ENCODE results near the gene PDE3A.
"Not testable (repeated sequence)": the region's sequence is repeated elsewhere in the genome, so short reads cannot be mapped to it uniquely, and the experiment has no call there.

The PDE3A gene

GRCh38 chr12:20374795-20375194 lies 6.5 kb downstream of the PDE3A start:
- H3K36me3 ChIP-seq (ENCODE audit: control insufficient read depth, insufficient read depth, low read length): no peaks in the 10 kb centered on the region
- H3K9ac ChIP-seq (ENCODE audit: low read depth, low read length): no peak overlapping the region
- no peak overlapping the region for H3K27ac ChIP-seq (ENCODE audit: low read depth, low read length)
- H3K4me1 ChIP-seq (ENCODE audit: control insufficient read depth, insufficient read depth, low read length): peaks cover 28% of the 10 kb centered on the region
- H3K27me3 ChIP-seq (ENCODE audit: control insufficient read depth, insufficient read depth, low read length): peaks cover 24% of the 10 kb centered on the region
- no peak overlapping the region for H3K4me3 ChIP-seq (ENCODE audit: low read depth, low read length)
- H3K9me3 ChIP-seq (ENCODE audit: control insufficient read depth, insufficient read depth, low read length): no peaks in the 10 kb centered on the region

GRCh38 chr12:20375560-20375959 lies 7.2 kb downstream of the PDE3A start:
- Histone ChIP-seq H3K4me3 (ENCODE audit: low read depth, low read length) (no peak overlapping the region), H3K4me1 (ENCODE audit: control insufficient read depth, insufficient read depth, low read length) (peaks cover 26% of the 10 kb centered on the region), H3K27me3 (ENCODE audit: control insufficient read depth, insufficient read depth, low read length) (peaks cover 17% of the 10 kb centered on the region)

GRCh38 chr12:20376984-20377383 lies 8.6 kb downstream of the PDE3A start:
- peaks cover 14% of the 10 kb centered on the region; the same call in 1 of the 2 replicates for H3K4me1 ChIP-seq (ENCODE audit: control insufficient read depth, insufficient read depth, low read length)
- 0 out of 2 replicates have a peak, but pooled peaks cover 3% of the 10 kb centered on the region for H3K27me3 ChIP-seq (ENCODE audit: control insufficient read depth, insufficient read depth, low read length)

More at GRCh38 chr12:20375560-20375959, 7.2 kb downstream of the PDE3A start:
- Histone ChIP-seq H3K36me3 (ENCODE audit: control insufficient read depth, insufficient read depth, low read length) (no peaks in the 10 kb centered on the region), H3K9ac (ENCODE audit: low read depth, low read length) (no peak overlapping the region), H3K27ac (ENCODE audit: low read depth, low read length) (no peak overlapping the region), H3K9me3 (ENCODE audit: control insufficient read depth, insufficient read depth, low read length) (no peaks in the 10 kb centered on the region)

GRCh38 chr12:20377750-20378149 lies 9.4 kb downstream of the PDE3A start:
- Histone ChIP-seq H3K36me3 (ENCODE audit: control insufficient read depth, insufficient read depth, low read length) (no peaks in the 10 kb centered on the region), H3K4me3 (ENCODE audit: low read depth, low read length) (no peak overlapping the region), H3K27me3 (ENCODE audit: control insufficient read depth, insufficient read depth, low read length) (no peaks in the 10 kb centered on the region), H3K27ac (ENCODE audit: low read depth, low read length) (no peak overlapping the region), H3K9ac (ENCODE audit: low read depth, low read length) (no peak overlapping the region), H3K4me1 (ENCODE audit: control insufficient read depth, insufficient read depth, low read length) (peaks cover 14% of the 10 kb centered on the region; the same call in 1 of the 2 replicates), H3K9me3 (ENCODE audit: control insufficient read depth, insufficient read depth, low read length) (no peaks in the 10 kb centered on the region)

More at GRCh38 chr12:20376984-20377383, 8.6 kb downstream of the PDE3A start:
- Histone ChIP-seq H3K36me3 (ENCODE audit: control insufficient read depth, insufficient read depth, low read length) (no peaks in the 10 kb centered on the region), H3K27ac (ENCODE audit: low read depth, low read length) (no peak overlapping the region), H3K9ac (ENCODE audit: low read depth, low read length) (no peak overlapping the region), H3K4me3 (ENCODE audit: low read depth, low read length) (no peak overlapping the region), H3K9me3 (ENCODE audit: control insufficient read depth, insufficient read depth, low read length) (no peaks in the 10 kb centered on the region)

DNA sequence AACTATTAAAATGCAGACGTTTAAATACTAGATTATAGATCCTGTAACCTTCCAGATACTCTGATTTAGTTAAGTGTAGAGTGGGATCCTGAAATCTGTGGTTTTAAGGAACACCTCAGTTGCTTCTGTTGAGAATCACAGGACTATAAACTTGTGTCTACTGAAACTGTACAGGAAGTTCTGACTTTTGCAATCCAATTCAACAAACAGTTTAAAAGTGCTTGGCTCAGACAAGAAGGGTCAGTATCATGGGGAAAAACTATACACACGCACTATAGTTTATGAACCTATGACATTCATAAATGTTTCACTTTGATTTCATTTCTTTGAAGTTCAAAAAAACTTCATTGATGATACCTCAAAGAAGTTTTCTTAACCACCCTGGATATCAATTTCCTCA lies 13.8 kb downstream of the PDE3A start:
- H3K9me3 ChIP-seq (ENCODE audit: control insufficient read depth, insufficient read depth, low read length): no peaks in the 10 kb centered on the region
- no peaks in the 10 kb centered on the region for H3K27me3 ChIP-seq (ENCODE audit: control insufficient read depth, insufficient read depth, low read length)
- H3K4me3 ChIP-seq (ENCODE audit: low read depth, low read length): no peak overlapping the region
- H3K27ac ChIP-seq (ENCODE audit: low read depth, low read length): no peak overlapping the region
- peaks cover 3% of the 10 kb centered on the region; the same call in 1 of the 2 replicates for H3K4me1 ChIP-seq (ENCODE audit: control insufficient read depth, insufficient read depth, low read length)
- H3K9ac ChIP-seq (ENCODE audit: low read depth, low read length): no peak overlapping the region
- H3K36me3 ChIP-seq (ENCODE audit: control insufficient read depth, insufficient read depth, low read length): no peaks in the 10 kb centered on the region

DNA sequence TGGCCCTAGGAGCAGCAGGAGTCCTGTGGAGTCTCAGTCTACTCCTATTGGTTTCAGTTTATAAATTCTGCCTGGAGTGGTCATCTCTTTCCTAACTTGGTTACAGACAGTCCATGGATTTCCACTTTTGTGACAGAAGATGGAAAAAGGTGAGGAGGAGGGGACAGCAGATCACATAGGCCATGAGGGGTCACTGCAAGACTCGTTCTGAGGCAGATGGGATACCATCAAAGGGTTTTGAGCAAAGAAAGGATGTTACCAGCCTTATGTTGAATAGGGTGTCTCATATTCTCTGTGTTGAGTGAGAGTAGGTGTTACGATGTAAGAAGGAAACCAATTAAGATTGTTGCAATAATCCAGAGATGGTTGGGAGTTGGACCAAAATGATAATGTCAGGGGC lies 15.3 kb downstream of the PDE3A start:
- Histone ChIP-seq H3K9ac (ENCODE audit: low read depth, low read length) (no peak overlapping the region), H3K36me3 (ENCODE audit: control insufficient read depth, insufficient read depth, low read length) (no peaks in the 10 kb centered on the region), H3K9me3 (ENCODE audit: control insufficient read depth, insufficient read depth, low read length) (no peaks in the 10 kb centered on the region), H3K27me3 (ENCODE audit: control insufficient read depth, insufficient read depth, low read length) (no peaks in the 10 kb centered on the region), H3K4me3 (ENCODE audit: low read depth, low read length) (no peak overlapping the region), H3K4me1 (ENCODE audit: control insufficient read depth, insufficient read depth, low read length) (peaks cover 9% of the 10 kb centered on the region; the same call in 1 of the 2 replicates), H3K27ac (ENCODE audit: low read depth, low read length) (no peak overlapping the region)

- not testable (repeated sequence) for H3K9me3 ChIP-seq (ENCODE audit: control insufficient read depth, insufficient read depth, low read length); H3K4me3 ChIP-seq (ENCODE audit: low read depth, low read length); H3K36me3 ChIP-seq (ENCODE audit: control insufficient read depth, insufficient read depth, low read length); H3K27ac ChIP-seq (ENCODE audit: low read depth, low read length); H3K27me3 ChIP-seq (ENCODE audit: control insufficient read depth, insufficient read depth, low read length); H3K9ac ChIP-seq (ENCODE audit: low read depth, low read length)
- H3K4me1 ChIP-seq (ENCODE audit: control insufficient read depth, insufficient read depth, low read length): peaks cover 13% of the 10 kb centered on the region; the same call in 1 of the 2 replicates
Observed at GRCh38 chr12:20384836-20385235, 16.5 kb downstream of the PDE3A start.

DNA sequence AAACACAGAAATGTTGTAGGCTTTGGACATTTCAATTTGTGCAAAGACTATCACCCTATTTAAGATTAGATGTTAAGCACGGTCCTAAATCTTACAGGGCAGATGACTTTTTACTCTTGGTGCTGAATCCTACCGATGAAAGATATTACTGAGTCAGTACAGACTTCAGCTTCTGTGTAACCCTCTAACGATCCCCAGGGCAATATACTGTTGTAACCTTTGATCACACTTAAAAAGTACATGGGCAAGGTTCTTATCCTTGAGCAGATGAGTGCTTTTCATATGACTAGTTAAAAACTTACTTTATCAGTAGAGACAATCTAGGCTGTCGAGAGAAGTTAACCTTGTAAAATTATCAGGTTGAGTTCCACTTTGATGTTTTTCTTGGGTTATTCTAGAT lies 22.5 kb downstream of the PDE3A start:
- Histone ChIP-seq H3K9me3 (ENCODE audit: control insufficient read depth, insufficient read depth, low read length) (no peaks in the 10 kb centered on the region), H3K36me3 (ENCODE audit: control insufficient read depth, insufficient read depth, low read length) (no peaks in the 10 kb centered on the region), H3K4me1 (ENCODE audit: control insufficient read depth, insufficient read depth, low read length) (peaks cover 11% of the 10 kb centered on the region; the same call in 1 of the 2 replicates), H3K9ac (ENCODE audit: low read depth, low read length) (no peak overlapping the region), H3K27me3 (ENCODE audit: control insufficient read depth, insufficient read depth, low read length) (no peaks in the 10 kb centered on the region), H3K27ac (ENCODE audit: low read depth, low read length) (no peak overlapping the region), H3K4me3 (ENCODE audit: low read depth, low read length) (no peak overlapping the region)

- Histone ChIP-seq H3K4me1 (ENCODE audit: control insufficient read depth, insufficient read depth, low read length) (peaks cover 13% of the 10 kb centered on the region; the same call in 1 of the 2 replicates), H3K36me3 (ENCODE audit: control insufficient read depth, insufficient read depth, low read length) (no peaks in the 10 kb centered on the region), H3K9me3 (ENCODE audit: control insufficient read depth, insufficient read depth, low read length) (no peaks in the 10 kb centered on the region), H3K27ac (ENCODE audit: low read depth, low read length) (no peak overlapping the region), H3K9ac (ENCODE audit: low read depth, low read length) (no peak overlapping the region), H3K4me3 (ENCODE audit: low read depth, low read length) (no peak overlapping the region), H3K27me3 (ENCODE audit: control insufficient read depth, insufficient read depth, low read length) (no peaks in the 10 kb centered on the region)
Observed at GRCh38 chr12:20392339-20392738, 24.0 kb downstream of the PDE3A start.

DNA sequence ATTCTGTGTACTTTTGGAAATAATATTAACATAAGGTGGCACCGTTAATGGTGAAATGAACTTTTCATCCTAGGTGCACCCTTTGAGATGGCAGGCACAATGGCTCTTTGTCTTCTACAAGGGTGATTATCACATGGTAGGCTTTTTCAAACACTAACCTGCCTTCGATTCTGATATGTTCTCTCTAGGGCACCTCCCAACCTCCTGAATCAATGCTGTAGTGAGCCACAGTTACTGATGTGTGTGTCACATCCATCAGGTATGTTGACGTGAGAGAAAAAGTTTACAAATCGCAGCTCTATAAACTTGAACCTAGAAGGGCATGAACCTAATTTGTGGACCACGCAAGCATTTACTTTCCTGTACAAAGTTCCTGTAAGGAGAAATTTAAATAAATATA lies 25.4 kb downstream of the PDE3A start:
- H3K36me3 ChIP-seq (ENCODE audit: control insufficient read depth, insufficient read depth, low read length): no peaks in the 10 kb centered on the region

GRCh38 chr12:20395791-20396550 lies 27.6 kb downstream of the PDE3A start:
- H3K27ac ChIP-seq (ENCODE audit: low read depth, low read length): no peak overlapping the region

More for the DNA sequence above, 25.4 kb downstream of the PDE3A start:
- Histone ChIP-seq H3K9me3 (ENCODE audit: control insufficient read depth, insufficient read depth, low read length) (no peaks in the 10 kb centered on the region), H3K4me3 (ENCODE audit: low read depth, low read length) (no peak overlapping the region), H3K9ac (ENCODE audit: low read depth, low read length) (no peak overlapping the region), H3K27ac (ENCODE audit: low read depth, low read length) (no peak overlapping the region), H3K4me1 (ENCODE audit: control insufficient read depth, insufficient read depth, low read length) (peaks cover 7% of the 10 kb centered on the region; the same call in 1 of the 2 replicates), H3K27me3 (ENCODE audit: control insufficient read depth, insufficient read depth, low read length) (no peaks in the 10 kb centered on the region)

More at GRCh38 chr12:20395791-20396550, 27.6 kb downstream of the PDE3A start:
- Histone ChIP-seq H3K4me3 (ENCODE audit: low read depth, low read length) (no peak overlapping the region), H3K9me3 (ENCODE audit: control insufficient read depth, insufficient read depth, low read length) (no peaks in the 10 kb centered on the region), H3K27me3 (ENCODE audit: control insufficient read depth, insufficient read depth, low read length) (no peaks in the 10 kb centered on the region), H3K9ac (ENCODE audit: low read depth, low read length) (no peak overlapping the region), H3K36me3 (ENCODE audit: control insufficient read depth, insufficient read depth, low read length) (no peaks in the 10 kb centered on the region), H3K4me1 (ENCODE audit: control insufficient read depth, insufficient read depth, low read length) (peaks cover 2% of the 10 kb centered on the region; the same call in 1 of the 2 replicates)

All from HUES48 (cell line).